ENCODE measurements around the gene RPL36.

- no peak for TF ChIP-seq POLR2A (IDR thresholded peaks at IDR 0.05; ENCODE audit: low read depth, low read length)
- TF ChIP-seq CTCF (IDR thresholded peaks at IDR 0.05; ENCODE audit: extremely low read depth in 1 of 2, insufficient read depth in 1 of 2, low read depth in 1 of 2, low read length in 2 of 2), result no peak
- no peak for TF ChIP-seq MAX (IDR thresholded peaks at IDR 0.05; ENCODE audit: insufficient read depth, insufficient read length)
- no peak for TF ChIP-seq MYC (IDR thresholded peaks at IDR 0.05; ENCODE audit: low read depth, low read length)
- TF ChIP-seq FOS (IDR thresholded peaks at IDR 0.05; ENCODE audit: borderline replicate concordance, insufficient read depth, low read length), result no peak
- TF ChIP-seq EZH2 (IDR thresholded peaks at IDR 0.05; ENCODE audit: borderline replicate concordance, low read depth, low read length, severe bottlenecking), result no peak
- TF ChIP-seq POLR2AphosphoS5 (IDR thresholded peaks at IDR 0.05; ENCODE audit: insufficient read depth, low read depth, low read length), result peak; percentile 17
- TF ChIP-seq JUN (IDR thresholded peaks at IDR 0.05; ENCODE audit: borderline replicate concordance, insufficient read depth, insufficient read length, low read depth), result no peak
These were observed 4.3 kb downstream of the RPL36 start for GRCh38 chr19:5694167-5694955.
